Smooth muscle cell of the brain vasculature (primary cell): Measurements from ENCODE around the gene MT1H.
"Not testable (repeated sequence)": the region's sequence is repeated elsewhere in the genome, so short reads cannot be mapped to it uniquely, and the experiment has no call there.

Experiments
- DNase-seq: peaks from one replicate; pipeline ENCODE4 v3.0.0-alpha.2; 2012; ENCODE audit warnings: low read depth, low spot score

Gene MT1H

DNA sequence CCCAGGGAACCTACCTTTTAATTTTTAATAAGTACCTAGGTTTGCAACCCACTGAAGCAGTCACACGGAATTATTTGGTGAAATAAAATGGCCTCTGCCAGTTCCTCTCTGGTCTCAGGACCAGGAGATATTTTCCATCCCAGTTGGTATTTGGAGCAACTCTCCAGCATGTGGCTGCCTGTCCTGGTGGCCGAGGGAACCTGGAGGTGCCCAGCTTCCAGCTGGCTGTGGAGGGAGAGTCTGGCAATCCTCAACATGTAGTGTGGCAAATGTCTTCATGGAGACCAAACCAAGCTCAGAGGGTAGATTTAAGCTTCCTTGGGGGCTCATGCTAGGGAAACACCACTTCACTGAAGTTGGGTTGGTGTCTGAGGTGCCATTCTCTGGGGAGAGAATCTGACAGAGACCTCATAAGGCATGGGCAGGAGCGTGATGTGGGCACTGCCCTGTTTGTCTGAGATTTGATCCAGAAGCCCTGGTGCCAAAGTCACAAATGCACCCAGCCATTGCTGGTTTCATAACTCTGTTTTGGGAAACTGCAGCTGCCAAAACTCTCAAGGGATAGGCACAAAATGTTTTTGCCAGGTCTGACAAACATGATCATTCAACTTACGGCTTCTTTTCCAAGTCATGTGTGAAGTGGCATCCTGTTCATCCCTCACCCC is 15.4 kb downstream of the MT1H start:
- no peak for DNase-seq

- DNase-seq, result no peak
Measured at GRCh38 chr16:56686758-56687157, 17.1 kb downstream of the MT1H start.

DNA sequence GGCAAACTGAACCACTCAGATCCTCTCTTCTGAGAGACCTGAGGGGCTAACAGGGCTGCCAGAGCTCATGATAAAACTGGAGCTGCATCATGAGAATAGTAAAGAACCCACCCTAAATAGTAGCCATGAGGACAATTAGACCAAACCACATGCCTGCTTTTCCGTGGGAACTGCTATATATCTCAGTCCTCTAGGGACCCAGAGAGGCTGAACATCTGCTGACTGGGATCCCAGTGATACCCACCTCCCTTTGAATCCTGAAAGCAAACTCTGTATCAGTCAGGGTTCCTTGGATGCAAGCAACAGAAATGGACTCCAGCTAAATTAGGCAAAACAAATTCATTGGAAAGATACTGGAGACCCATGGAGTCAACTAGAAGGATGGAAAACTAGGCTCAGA is 19.1 kb downstream of the MT1H start:
- no peak for DNase-seq

DNA sequence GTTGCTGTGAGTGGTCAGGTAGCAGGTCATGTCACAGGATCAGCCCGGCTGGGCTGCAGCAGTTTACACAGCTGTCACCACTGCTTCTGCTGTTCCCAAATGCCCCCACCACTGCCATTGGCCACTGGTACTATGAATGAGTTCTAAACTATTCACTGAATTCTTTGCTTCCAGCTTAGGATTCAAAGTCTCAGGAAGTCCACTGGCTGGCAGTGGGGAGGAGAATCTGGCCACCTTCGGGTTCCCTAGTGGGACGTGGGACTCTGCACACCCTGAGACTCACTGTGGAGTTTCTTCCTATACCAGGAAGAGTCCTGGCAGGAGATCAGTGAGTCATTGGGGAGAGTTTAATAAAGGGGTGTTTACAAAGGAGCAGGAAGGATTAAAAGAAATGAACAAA is 19.6 kb downstream of the MT1H start:
- DNase-seq, result no peak

- DNase-seq, result no peak
Measured at GRCh38 chr16:56690420-56691122, 21.0 kb downstream of the MT1H start.

GRCh38 chr16:56691885-56692284 is 22.3 kb downstream of the MT1H start:
- DNase-seq, result no peak

DNA sequence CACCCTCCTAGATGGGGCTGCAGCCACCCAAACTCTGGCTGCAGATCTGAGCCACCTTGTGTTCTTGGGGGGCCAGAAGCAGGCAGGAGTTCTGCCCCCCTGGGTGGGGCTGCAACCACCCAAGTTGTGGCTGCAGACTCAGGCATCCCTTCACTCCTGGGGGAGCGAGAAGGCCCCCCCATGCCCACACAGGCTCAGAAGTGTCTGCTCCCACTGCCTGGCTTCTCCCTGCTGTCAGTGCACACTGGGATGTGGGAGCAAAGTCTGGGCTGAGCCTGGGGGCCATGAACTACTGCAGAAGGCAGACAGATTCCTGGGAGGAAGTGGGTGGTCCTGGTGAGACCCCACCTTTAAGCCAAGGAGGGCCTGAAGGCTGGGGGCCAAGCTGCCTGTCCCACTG is 25.6 kb downstream of the MT1H start:
- no peak for DNase-seq

GRCh38 chr16:56697456-56698155 is 28.0 kb downstream of the MT1H start:
- DNase-seq, result no peak

GRCh38 chr16:56700195-56700594 is 30.6 kb downstream of the MT1H start:
- DNase-seq, result no peak

- no peak for DNase-seq
Measured at GRCh38 chr16:56700631-56701030, 31.0 kb downstream of the MT1H start.

GRCh38 chr16:56701534-56701933 is 31.9 kb downstream of the MT1H start:
- DNase-seq, result no peak

DNA sequence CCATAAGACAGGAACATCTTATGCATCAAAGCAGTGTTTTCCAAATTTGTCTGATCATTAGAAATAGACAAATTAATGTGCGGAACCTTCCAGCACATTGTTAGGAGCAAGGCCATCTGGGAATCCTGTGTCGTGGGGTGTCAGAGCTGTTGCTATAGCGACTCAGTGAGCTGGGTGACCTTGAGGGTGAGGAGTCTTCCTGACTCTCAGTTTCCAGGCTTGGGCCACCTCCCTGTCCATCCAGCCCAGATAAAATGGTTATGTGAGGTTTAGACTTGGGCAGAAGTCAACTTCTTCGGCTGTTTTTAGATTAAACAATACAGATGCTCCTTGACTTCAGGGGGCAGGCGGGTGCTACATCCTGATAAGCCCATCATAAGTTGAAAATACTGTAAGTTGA is 33.2 kb downstream of the MT1H start:
- DNase-seq, result no peak

GRCh38 chr16:56708525-56709442 is 39.2 kb downstream of the MT1H start:
- no peak for DNase-seq

DNA sequence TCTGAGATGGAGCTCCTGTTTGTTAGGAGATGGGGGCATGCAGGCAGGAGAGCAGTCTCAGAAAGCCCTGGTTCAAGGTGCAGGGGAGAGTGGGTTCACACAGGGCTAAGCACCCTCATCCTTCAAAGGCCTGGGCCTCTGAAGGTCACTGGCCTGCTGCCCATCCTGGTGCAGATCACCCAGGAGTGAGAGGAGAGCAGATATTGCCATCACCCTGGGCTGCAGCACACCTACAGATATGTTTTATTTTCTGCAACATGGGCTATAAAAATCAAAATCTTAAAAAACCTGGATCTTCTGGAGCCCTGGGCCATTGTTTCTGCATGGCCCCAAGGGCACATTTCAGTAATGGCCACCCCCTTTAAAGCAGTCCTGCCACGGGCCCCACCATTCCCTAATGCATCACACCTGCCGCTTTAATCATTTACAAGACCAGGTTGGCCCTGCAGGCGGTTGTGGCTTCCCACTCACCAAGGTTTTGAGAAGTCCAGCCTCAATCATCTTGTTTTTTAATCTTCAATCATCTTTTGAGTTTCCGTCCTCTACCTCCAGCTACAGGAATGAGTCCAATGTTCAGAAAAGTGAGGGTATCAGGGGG is 39.9 kb downstream of the MT1H start:
- no peak for DNase-seq

DNA sequence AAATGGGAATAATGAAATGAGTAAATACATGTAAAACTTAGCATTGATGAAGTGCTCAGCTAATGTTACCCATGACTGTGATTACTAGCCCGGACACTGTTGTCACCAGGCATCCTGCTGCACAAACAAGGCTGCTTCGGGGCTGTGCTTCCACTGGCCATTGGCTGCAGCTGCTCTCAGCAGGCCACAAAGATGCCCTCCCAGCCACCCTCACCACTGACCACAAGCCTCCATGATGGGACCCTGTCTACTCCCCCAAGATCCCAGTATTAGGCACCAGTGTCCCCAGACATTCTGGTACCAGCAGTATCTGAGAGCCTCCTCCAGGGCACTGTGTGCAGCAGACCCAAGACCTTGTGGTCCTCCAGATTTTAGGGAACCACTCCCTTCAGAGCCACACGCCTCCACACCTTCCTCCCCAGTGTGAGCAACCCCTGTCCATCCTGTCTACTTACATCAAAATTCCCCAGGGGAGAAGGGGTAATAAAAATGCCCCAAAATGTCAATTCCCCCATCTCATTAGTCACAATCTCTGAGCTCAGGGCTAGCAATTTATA is 40.6 kb downstream of the MT1H start:
- DNase-seq, result no peak

DNA sequence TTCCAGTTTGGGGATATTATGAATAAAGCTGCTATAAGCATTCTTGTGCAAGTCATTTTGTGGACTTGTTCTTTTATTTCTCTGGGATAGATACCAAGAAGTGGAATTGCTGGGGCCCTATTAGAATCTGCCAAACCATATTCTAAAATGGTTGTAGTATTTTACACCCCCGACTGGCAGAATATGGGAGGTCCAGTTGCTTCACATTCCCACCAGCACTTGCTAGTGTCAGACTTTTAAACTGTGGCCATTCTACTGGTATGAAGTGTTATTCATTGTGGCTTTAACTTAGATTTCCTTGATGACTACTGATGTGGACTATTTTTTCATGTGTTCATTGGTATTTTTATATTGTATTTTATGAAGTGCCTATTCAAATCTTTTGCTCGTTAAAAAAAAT is 42.2 kb downstream of the MT1H start:
- DNase-seq, result no peak

DNA sequence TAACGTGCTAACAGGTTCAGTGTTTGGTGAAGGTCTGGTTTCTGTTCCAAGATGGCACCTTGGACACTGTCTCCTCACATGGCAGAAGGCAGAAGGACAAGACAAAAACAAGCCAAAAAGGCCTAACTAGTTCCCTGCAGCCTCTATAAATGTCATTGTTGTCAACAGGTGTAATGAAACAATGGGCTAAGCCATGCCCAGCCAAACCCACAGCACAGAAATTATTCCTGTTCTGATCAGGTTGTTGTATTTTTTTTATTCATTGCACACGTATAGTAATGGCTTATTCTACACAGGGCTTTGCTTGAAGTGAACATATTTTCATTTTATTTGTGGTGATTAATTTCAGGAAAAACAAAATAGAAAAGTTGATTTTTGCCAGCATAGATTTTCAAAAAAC is 44.2 kb downstream of the MT1H start:
- no peak for DNase-seq

DNA sequence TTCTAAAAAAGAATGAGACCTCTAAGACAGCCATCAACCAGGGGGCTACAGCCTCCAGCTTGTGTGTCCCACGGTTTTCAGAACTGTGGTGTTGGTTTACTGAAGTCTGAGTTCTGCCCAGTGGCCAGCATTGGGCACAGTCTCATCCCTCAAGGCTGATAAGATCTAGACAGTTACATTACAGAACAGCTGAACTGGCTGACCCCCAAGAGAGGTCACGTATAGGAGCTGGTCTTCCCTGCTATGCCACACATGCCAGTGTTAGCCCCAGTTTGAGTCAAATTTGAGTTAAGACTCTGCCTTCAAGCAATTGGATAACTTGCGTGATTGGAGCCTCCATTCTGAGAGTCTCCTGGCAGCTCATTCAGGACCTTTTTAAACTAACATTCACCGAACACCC is 45.5 kb downstream of the MT1H start:
- DNase-seq, result no peak

GRCh38 chr16:56716761-56717160 is 47.1 kb downstream of the MT1H start:
- DNase-seq, result no peak

DNA sequence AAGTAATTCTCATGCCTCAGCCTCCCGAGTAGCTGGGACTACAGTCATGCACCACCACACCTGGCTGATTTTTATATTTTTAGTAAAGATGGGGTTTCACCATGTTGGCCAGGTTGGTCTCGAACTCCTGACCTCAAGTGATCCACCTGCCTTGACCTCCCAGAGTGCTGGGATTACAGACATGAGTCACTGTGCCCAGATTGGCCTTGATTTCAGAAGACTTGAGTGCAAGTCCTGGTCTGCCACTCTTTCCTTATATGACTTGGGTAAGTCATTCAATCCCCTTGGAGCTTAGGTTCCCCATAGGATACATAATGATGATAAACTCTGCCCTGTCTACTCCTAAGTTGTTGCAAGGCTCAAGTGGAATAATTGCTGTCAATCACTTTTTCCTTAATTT is 47.9 kb downstream of the MT1H start:
- not testable (repeated sequence) for DNase-seq
